Measurements from ENCODE around the gene ZNF579. TPM values are rescaled to one million over a fixed set of nuclear protein-coding genes. Genes with fewer than 3 reads are reported as not detected.

ZNF579 gene
- polyA plus RNA-seq, 1 donor (not counting 4 experiments of a cell fraction or from before 2014, with no cell fraction given), result 1.5 TPM

- Histone ChIP-seq H3K4me1 (ENCODE audit: control insufficient read depth, extremely low read depth, insufficient read depth, low read length) (peaks cover 3% of the 10 kb centered on the region), H3K27ac (ENCODE audit: control insufficient read depth, insufficient read depth, low read length) (no peak overlapping the region), H3K4me3 (ENCODE audit: control insufficient read depth in 2 of 3, extremely low read depth in 1 of 3, insufficient read depth in 2 of 3, low read depth in 1 of 3, low read length in 3 of 3) (no peak overlapping the region), H3K9ac (ENCODE audit: control insufficient read depth, extremely low read depth, insufficient read depth, low read length) (no peak overlapping the region), H4K20me1 (ENCODE audit: control insufficient read depth, extremely low read depth, insufficient read depth, low read length) (no peaks in the 10 kb centered on the region), H3K9me3 (ENCODE audit: control insufficient read depth, low read depth, low read length) (no peaks in the 10 kb centered on the region), H3K36me3 (ENCODE audit: control insufficient read depth in 2 of 2, extremely low read depth in 1 of 2, insufficient read depth in 2 of 2, low read length in 2 of 2) (no peaks in the 10 kb centered on the region), H2AFZ (ENCODE audit: control insufficient read depth, low read length) (no peak overlapping the region), H3K27me3 (ENCODE audit: control insufficient read depth, extremely low read depth, insufficient read depth, low read length) (no peaks in the 10 kb centered on the region), H3K79me2 (ENCODE audit: control insufficient read depth, insufficient read depth, low read length) (no peaks in the 10 kb centered on the region), H3K4me2 (ENCODE audit: control insufficient read depth, extremely low read depth, insufficient read depth, low read depth, low read length) (no peak overlapping the region), H3K9me1 (ENCODE audit: control insufficient read depth, extremely low read depth, insufficient read depth, low read length) (no peaks in the 10 kb centered on the region)
- TF ChIP-seq CTCF (optimal IDR thresholded peaks at IDR 0.05 in 1 of 3, IDR thresholded peaks at IDR 0.05 in 1 of 3, conservative IDR thresholded peaks at IDR 0.05 in 1 of 3; ENCODE audit: extremely low read depth in 1 of 3, insufficient read depth in 2 of 3, low read length in 3 of 3), result no peak
- no peak for TF ChIP-seq EZH2 (IDR thresholded peaks at IDR 0.05; ENCODE audit: low read length)
- FAIRE-seq, result no peak
- no peak for DNase-seq (ENCODE audit: low read depth, low spot score)
- dilution Hi-C loops (cut with MboI; ENCODE audit: extremely low pct_ligation_motif_present, low sequenced_read_pairs), result no loop called here
Observed at GRCh38 chr19:55546011-55546410, 34.6 kb downstream of the ZNF579 start.

GRCh38 chr19:55545443-55545842 lies 35.2 kb downstream of the ZNF579 start, which contains the start of gene SBK3:
TSS of gene SBK3 (minus strand) at chr19:55545543. CDS start at chr19:55545543, 0 bp downstream.
- Histone ChIP-seq H3K36me3 (ENCODE audit: control insufficient read depth in 2 of 2, extremely low read depth in 1 of 2, insufficient read depth in 2 of 2, low read length in 2 of 2) (no peaks in the 10 kb centered on the region), H3K4me2 (ENCODE audit: control insufficient read depth, extremely low read depth, insufficient read depth, low read depth, low read length) (no peak within 1 kb of the TSS), H3K79me2 (ENCODE audit: control insufficient read depth, insufficient read depth, low read length) (no peaks in the 10 kb centered on the region), H3K9me1 (ENCODE audit: control insufficient read depth, extremely low read depth, insufficient read depth, low read length) (no peaks in the 10 kb centered on the region), H3K4me1 (ENCODE audit: control insufficient read depth, extremely low read depth, insufficient read depth, low read length) (peaks cover 3% of the 10 kb centered on the region), H3K27ac (ENCODE audit: control insufficient read depth, insufficient read depth, low read length) (no peak within 1 kb of the TSS), H2AFZ (ENCODE audit: control insufficient read depth, low read length) (no peak within 1 kb of the TSS), H3K9ac (ENCODE audit: control insufficient read depth, extremely low read depth, insufficient read depth, low read length) (no peak within 1 kb of the TSS), H3K9me3 (ENCODE audit: control insufficient read depth, low read depth, low read length) (no peaks in the 10 kb centered on the region), H3K4me3 (ENCODE audit: control insufficient read depth in 2 of 3, extremely low read depth in 1 of 3, insufficient read depth in 2 of 3, low read depth in 1 of 3, low read length in 3 of 3) (no peak within 1 kb of the TSS), H4K20me1 (ENCODE audit: control insufficient read depth, extremely low read depth, insufficient read depth, low read length) (no peaks in the 10 kb centered on the region), H3K27me3 (ENCODE audit: control insufficient read depth, extremely low read depth, insufficient read depth, low read length) (no peaks in the 10 kb centered on the region)
- TF ChIP-seq EZH2 (IDR thresholded peaks at IDR 0.05; ENCODE audit: low read length) (no peak), CTCF (optimal IDR thresholded peaks at IDR 0.05 in 1 of 3, IDR thresholded peaks at IDR 0.05 in 1 of 3, conservative IDR thresholded peaks at IDR 0.05 in 1 of 3; ENCODE audit: extremely low read depth in 1 of 3, insufficient read depth in 2 of 3, low read length in 3 of 3) (no peak)
- dilution Hi-C loops (cut with MboI; ENCODE audit: extremely low pct_ligation_motif_present, low sequenced_read_pairs), result no loop called here
- FAIRE-seq (no peak), DNase-seq (ENCODE audit: low read depth, low spot score) (no peak)
